H1 (cell line): ENCODE results near the gene OLR1. TPM values are rescaled to one million over a fixed set of nuclear protein-coding genes. Genes with fewer than 3 reads are reported as not detected.

ENCODE experiments used
- CTCF ChIA-PET: fragments of 300-600 bp; sonication (Branson Sonifier 250); formaldehyde crosslinking; loops from one replicate; lab custom pipeline; 2021; ENCODE audit not compliant: partially characterized antibody; lab: Charles Lee
- POLR2A ChIA-PET: fragments of 300-600 bp; sonication (Branson Sonifier 250); formaldehyde crosslinking; loops from one replicate; lab custom pipeline; 2021; ENCODE audit warnings: inconsistent platforms; ENCODE audit not compliant: partially characterized antibody; lab: Charles Lee
- DNase-seq, 2 experiments: peaks; one replicate each; pipeline versions ENCODE4 v3.0.0 to v3.0.0-alpha.2; 2010 to 2022; ENCODE audit warnings: low spot score in 2 of 2, low read depth in 1 of 2, mixed read lengths in 1 of 2
- FAIRE-seq: peaks from 2 replicates; lab custom pipeline; 2011; peaks lifted over from hg19 to GRCh38; lab: Jason Lieb, UNC
- H2AFZ ChIP-seq: 2 replicates; pipeline ENCODE4 v1.8.1; 2012; ENCODE audit warnings: low read length, inconsistent platforms
- H2AK5ac ChIP-seq: 2 replicates; pipeline ENCODE4 v1.6.1; 2013; ENCODE audit warnings: low read depth, low read length
- H2BK120ac ChIP-seq: replicated peaks from 2 replicates; pipeline ENCODE3; 2013; ENCODE audit warnings: low read depth, low read length, inconsistent platforms
- H2BK12ac ChIP-seq: 2 replicates; pipeline ENCODE4 v1.6.1; 2013; ENCODE audit warnings: low read depth, low read length
- H2BK15ac ChIP-seq: 2 replicates; pipeline ENCODE4 v1.6.1; 2013; ENCODE audit warnings: low read length
- H2BK20ac ChIP-seq: 2 replicates; pipeline ENCODE4 v1.6.1; 2013; ENCODE audit warnings: low read length
- H2BK5ac ChIP-seq: 2 replicates; pipeline ENCODE4 v1.6.1; 2013; ENCODE audit warnings: low read depth, low read length
- H3K14ac ChIP-seq: 2 replicates; pipeline ENCODE4 v1.6.1; 2013; ENCODE audit warnings: inconsistent platforms; ENCODE audit not compliant: insufficient read length
- H3K18ac ChIP-seq: 2 replicates; pipeline ENCODE4 v1.6.1; 2013; ENCODE audit warnings: low read length; ENCODE audit errors: extremely low read depth
- H3K23ac ChIP-seq: 2 replicates; pipeline ENCODE4 v1.6.1; 2013; ENCODE audit warnings: inconsistent platforms; ENCODE audit not compliant: insufficient read length
- H3K23me2 ChIP-seq: 2 replicates; pipeline ENCODE4 v1.6.1; 2013; ENCODE audit warnings: low read depth, low read length
- H3K27ac ChIP-seq: 2 replicates; pipeline ENCODE4 v1.6.1; 2011; ENCODE audit warnings: low read depth, low read length, inconsistent platforms
- H3K27me3 ChIP-seq, 4 experiments: replicated peaks in 1 of 4; 1 replicate in 1 of 4; 2 replicates in 3 of 4; pipeline versions ENCODE4 v1.6.1 to v1.8.1; 2011 to 2013; ENCODE audit warnings: low read length in 3 of 4, mild to moderate bottlenecking in 3 of 4, inconsistent platforms in 2 of 4, mixed read lengths in 2 of 4, moderate library complexity in 1 of 4; ENCODE audit not compliant: control insufficient read depth in 3 of 4, insufficient read depth in 3 of 4; ENCODE audit errors: extremely low read depth in 1 of 4
- H3K36me3 ChIP-seq, 4 experiments: 2 replicates each; pipeline versions ENCODE4 v1.6.1 to v1.8.1; 2011 to 2013; ENCODE audit warnings: mild to moderate bottlenecking in 4 of 4, low read length in 3 of 4, moderate library complexity in 2 of 4, control low read depth in 1 of 4, inconsistent platforms in 1 of 4; ENCODE audit not compliant: insufficient read depth in 4 of 4, control insufficient read depth in 2 of 4
- H3K4ac ChIP-seq: replicated peaks from 2 replicates; pipeline ENCODE3; 2013; ENCODE audit warnings: low read length, low read depth, mixed read lengths, inconsistent platforms; ENCODE audit not compliant: insufficient read length
- H3K4me1 ChIP-seq, 4 experiments: replicated peaks in 1 of 4; 1 replicate in 1 of 4; 2 replicates in 3 of 4; pipeline versions ENCODE4 v1.6.1 to v1.8.1; 2011 to 2013; ENCODE audit warnings: low read length in 3 of 4, inconsistent platforms in 2 of 4, mixed read lengths in 1 of 4; ENCODE audit not compliant: insufficient read depth in 4 of 4, control insufficient read depth in 3 of 4
- H3K4me2 ChIP-seq, 2 experiments: 2 replicates each; pipeline versions ENCODE4 v1.6.1 to v1.8.1; 2011 to 2013; ENCODE audit warnings: low read depth in 2 of 2, low read length in 2 of 2, control low read depth in 1 of 2, inconsistent platforms in 1 of 2, mild to moderate bottlenecking in 1 of 2; ENCODE audit not compliant: insufficient read depth in 1 of 2
- H3K4me3 ChIP-seq, 4 experiments: fragments of 200-600, 300-600 bp in 1 of 4; sonication (generic), shearing (Covaris generic), sonication (Bioruptor Twin) in 1 of 4; 2 replicates each; pipeline versions ENCODE4 v1.5.1 to v1.8.1; 2011 to 2016; ENCODE audit warnings: low read length in 4 of 4, low read depth in 3 of 4, control low read depth in 2 of 4, inconsistent platforms in 2 of 4, mild to moderate bottlenecking in 2 of 4, mixed read lengths in 1 of 4, moderate library complexity in 1 of 4; ENCODE audit not compliant: insufficient read depth in 2 of 4; ENCODE audit errors: extremely low read depth in 1 of 4
- H3K56ac ChIP-seq: replicated peaks from 2 replicates; pipeline ENCODE3; 2013; ENCODE audit warnings: low read depth, mild to moderate bottlenecking, mixed read lengths, low read length, inconsistent platforms; ENCODE audit not compliant: insufficient read length
- H3K79me1 ChIP-seq: 2 replicates; pipeline ENCODE4 v1.6.1; 2013; ENCODE audit warnings: low read depth, low read length, control low read depth
- H3K79me2 ChIP-seq, 2 experiments: 2 replicates each; pipeline versions ENCODE4 v1.6.1 to v1.8.1; 2012 to 2013; ENCODE audit warnings: low read length in 2 of 2, mild to moderate bottlenecking in 2 of 2, inconsistent platforms in 1 of 2; ENCODE audit not compliant: insufficient read depth in 2 of 2, control insufficient read depth in 1 of 2
- H3K9ac ChIP-seq, 4 experiments: replicated peaks in 1 of 4; 1 replicate in 1 of 4; 2 replicates in 3 of 4; pipeline versions ENCODE4 v1.6.1 to v1.8.1; 2011 to 2013; ENCODE audit warnings: low read depth in 3 of 4, low read length in 3 of 4, control low read depth in 2 of 4, mild to moderate bottlenecking in 2 of 4, moderate library complexity in 2 of 4, inconsistent platforms in 1 of 4; ENCODE audit errors: extremely low read depth in 1 of 4
- H3K9me3 ChIP-seq, 2 experiments: 2 replicates each; pipeline versions ENCODE4 v1.6.1 to v1.8.1; 2012 to 2013; ENCODE audit warnings: mild to moderate bottlenecking in 2 of 2, moderate library complexity in 2 of 2, control low read depth in 1 of 2, inconsistent platforms in 1 of 2, low read depth in 1 of 2, low read length in 1 of 2, mixed read lengths in 1 of 2; ENCODE audit not compliant: insufficient read depth in 2 of 2
- H4K20me1 ChIP-seq, 2 experiments: replicated peaks in 1 of 2; 2 replicates each; pipeline versions ENCODE3 to v1.8.1; 2011 to 2013; ENCODE audit warnings: inconsistent platforms in 2 of 2, low read length in 2 of 2, mild to moderate bottlenecking in 1 of 2; ENCODE audit not compliant: insufficient read depth in 2 of 2, control insufficient read depth in 1 of 2
- H4K5ac ChIP-seq: 2 replicates; pipeline ENCODE4 v1.6.1; 2013; ENCODE audit warnings: low read length, low read depth, mixed read lengths, inconsistent platforms; ENCODE audit not compliant: insufficient read length
- H4K8ac ChIP-seq: 2 replicates; pipeline ENCODE4 v1.8.0; 2013; ENCODE audit warnings: mild to moderate bottlenecking, moderate library complexity, low read length, inconsistent platforms; ENCODE audit not compliant: insufficient read depth; ENCODE audit errors: extremely low read depth
- H4K91ac ChIP-seq: replicated peaks from 2 replicates; pipeline ENCODE3; 2013; ENCODE audit warnings: low read length, mixed read lengths, inconsistent platforms; ENCODE audit not compliant: insufficient read length
- SAP30 ChIP-seq: fragments of 300-600 bp; sonication (generic); IDR thresholded peaks from 2 replicates; pipeline ENCODE4 v1.7.1; 2012; ENCODE audit warnings: low read length, moderate library complexity, mild to moderate bottlenecking, inconsistent platforms; ENCODE audit not compliant: insufficient read depth, insufficient replicate concordance
- SIX5 ChIP-seq: IDR thresholded peaks from 2 replicates; pipeline ENCODE4 v1.6.1; 2011; ENCODE audit warnings: mild to moderate bottlenecking, low read depth, low read length
- WGBS, 2 experiments: shearing (Covaris generic) in 1 of 2; methylation state at CpG; one replicate each; pipeline versions ENCODE4 v1.1.6 to v1.1.7; 2013 to 2015; ENCODE audit warnings: low lambda C conversion rate in 2 of 2, mixed read lengths in 2 of 2, inconsistent platforms in 1 of 2, low coverage in 1 of 2, missing lambda C conversion rate in 1 of 2; ENCODE audit not compliant: insufficient replicate concordance in 2 of 2, insufficient coverage in 1 of 2, insufficient read length in 1 of 2; ENCODE audit errors: extremely low coverage in 1 of 2, missing lambda C conversion rate in 1 of 2; 5-methylcytosine and 5-hydroxymethylcytosine counted together
- polyA plus RNA-seq, 7 experiments: library from polyadenylated mRNA; depleted of rRNA in 3 of 7; stranded (reverse) in 5 of 7; unstranded in 2 of 7; fragments of >200 nt in 5 of 7; fragments of 200-250 nt in 2 of 7; gene quantifications; 1 replicate in 5 of 7; 2 replicates in 1 of 7; 4 replicates in 1 of 7; pipeline versions ENCODE4 v1.2.1 to v1.2.3, GENCODE V29; 2011 to 2013; ENCODE audit warnings: missing spikeins in 2 of 7, mixed read lengths in 2 of 7
- total RNA-seq: library from RNA; stranded (reverse); fragmentation: NEBNext Ultra II Directional; extraction: Animal tissue kit (Norgen Biotek cat#: 25700); gene quantifications from 2 replicates; pipeline ENCODE4 v1.2.1, GENCODE V29; 2021
- TF ChIP-seq, protein P1 (sequence below): IDR thresholded peaks from 2 replicates; pipeline ENCODE4 v1.6.1; 2012; ENCODE audit warnings: inconsistent platforms

The OLR1 gene
- total and polyA plus RNA-seq, 2 of the 8 experiments (the other 6 are each of a cell fraction or from before 2014, with no cell fraction given) = not detected

DNA sequence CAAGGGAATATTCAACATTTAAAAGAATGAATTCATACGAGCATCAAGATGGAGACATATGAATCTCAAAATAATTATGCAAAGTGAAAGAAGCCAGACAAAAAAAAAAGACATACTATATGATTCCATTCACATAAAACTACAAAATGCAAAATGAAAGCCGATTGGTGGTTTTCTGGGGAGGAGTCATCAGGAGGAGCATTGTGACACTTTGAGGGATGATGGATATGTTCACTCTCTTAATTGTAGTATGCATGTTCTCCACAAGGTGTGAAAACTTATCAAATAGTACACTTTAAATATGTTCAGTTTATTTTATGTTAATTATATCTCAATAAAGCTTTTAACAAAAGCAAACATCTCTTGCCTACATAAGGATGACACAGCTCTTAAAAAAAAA, 13.5 kb downstream of the OLR1 start:
- ChIA-PET CTCF (interaction anchor here (0.6 to 0.7 kb wide), 2 partner anchors 511 to 548 kb away, joined by 3 read pairs; no protein-coding TSS in a partner anchor), POLR2A (interaction anchor here (0.6 kb wide), 1 partner anchor 11 kb away, joined by 3 read pairs; no protein-coding TSS in a partner anchor)
- no peak overlapping the region for H3K4ac ChIP-seq
- no peak overlapping the region for H2AK5ac ChIP-seq
- no peak overlapping the region for H2BK12ac ChIP-seq
- H4K5ac ChIP-seq = no peak overlapping the region
- H2BK20ac ChIP-seq = no peak overlapping the region
- H3K4me3 ChIP-seq = no peak overlapping the region
- H2BK120ac ChIP-seq = no peak overlapping the region
- H4K91ac ChIP-seq = no peak overlapping the region
- H3K79me2 ChIP-seq = no peaks in the 10 kb centered on the region
- DNase-seq (no peak), FAIRE-seq (no peak)
- H3K23ac ChIP-seq = no peak overlapping the region
- H3K4me2 ChIP-seq = no peak overlapping the region
- no peaks in the 10 kb centered on the region for H3K79me1 ChIP-seq
- H4K8ac ChIP-seq = no peak overlapping the region
- no peak overlapping the region for H3K27ac ChIP-seq
- no peak overlapping the region for H2AFZ ChIP-seq
- 75% methylated on average over 2 of the region's 2 CpGs; no CpG with 5 or more reads in 1 of the 2 experiments for WGBS, 2 experiments
- no peaks in the 10 kb centered on the region for H4K20me1 ChIP-seq
- H3K36me3 ChIP-seq = no peaks in the 10 kb centered on the region
- no peaks in the 10 kb centered on the region for H3K9me3 ChIP-seq
- no peak overlapping the region for H3K9ac ChIP-seq
- no peak overlapping the region for H3K18ac ChIP-seq
- H2BK5ac ChIP-seq = no peak overlapping the region
- H3K4me1 ChIP-seq = peaks cover 0 to 4% (median 1%) of the 10 kb centered on the region in 4 experiments; a peak in 2 of 7 replicates
- H3K23me2 ChIP-seq = peaks cover 5% of the 10 kb centered on the region
- no peaks in the 10 kb centered on the region for H3K27me3 ChIP-seq
- no peak overlapping the region for H3K56ac ChIP-seq
- no peak overlapping the region for H2BK15ac ChIP-seq
- no peak overlapping the region for H3K14ac ChIP-seq
- TF ChIP-seq SAP30 (no peak), SIX5 (no peak)
- TF ChIP-seq, protein P1, sequence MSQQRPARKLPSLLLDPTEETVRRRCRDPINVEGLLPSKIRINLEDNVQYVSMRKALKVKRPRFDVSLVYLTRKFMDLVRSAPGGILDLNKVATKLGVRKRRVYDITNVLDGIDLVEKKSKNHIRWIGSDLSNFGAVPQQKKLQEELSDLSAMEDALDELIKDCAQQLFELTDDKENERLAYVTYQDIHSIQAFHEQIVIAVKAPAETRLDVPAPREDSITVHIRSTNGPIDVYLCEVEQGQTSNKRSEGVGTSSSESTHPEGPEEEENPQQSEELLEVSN = no peak
